Psoas muscle (tissue), 8 donors: Measurements from ENCODE around the gene RSU1. TPM values are rescaled to one million over a fixed set of nuclear protein-coding genes. Genes with fewer than 3 reads are reported as not detected.

Experiments used
- ATAC-seq, 4 donors: fragments of 200-7000 bp; cut with Tn5 transposase; one replicate each; pipeline ENCODE4 v1.9.1; 2020; ENCODE audit warnings: moderate library complexity in 3 of 4, mild to moderate bottlenecking in 2 of 4
- DNase-seq, 2 donors: peaks; one replicate each; pipeline ENCODE4 v3.0.0-alpha.2; 2020
- H3K27ac ChIP-seq: fragments of 200-600 bp; one replicate; pipeline ENCODE4 v1.8.0; 2022
- H3K27me3 ChIP-seq, 3 donors: fragments of 200-600 bp in 1 of 3; one replicate each; pipeline versions ENCODE4 v1.6.1 to v1.8.0; 2013 to 2022; ENCODE audit warnings: low read length in 2 of 3, mild to moderate bottlenecking in 2 of 3, moderate library complexity in 1 of 3; ENCODE audit not compliant: insufficient read depth in 3 of 3
- H3K36me3 ChIP-seq, 2 donors: fragments of 200-600 bp in 1 of 2; one replicate each; pipeline versions ENCODE4 v1.6.1 to v1.8.0; 2013 to 2022; ENCODE audit warnings: low read depth in 1 of 2, mild to moderate bottlenecking in 1 of 2, moderate library complexity in 1 of 2; ENCODE audit not compliant: insufficient read depth in 1 of 2
- H3K4me1 ChIP-seq: fragments of 200-600 bp; one replicate; pipeline ENCODE4 v1.8.0; 2022
- H3K4me3 ChIP-seq: fragments of 200-600 bp; one replicate; pipeline ENCODE4 v1.8.0; 2022; ENCODE audit warnings: mild to moderate bottlenecking
- H3K9me3 ChIP-seq: fragments of 200-600 bp; one replicate; pipeline ENCODE4 v1.8.0; 2022
- CTCF ChIP-seq: fragments of 200-600 bp; IDR thresholded peaks from one replicate; pipeline ENCODE4 v1.8.0; 2022; ENCODE audit warnings: antibody characterized with exemption
- WGBS, 3 donors: extraction: QIAGEN DNeasy Blood & Tissue Kit; methylation state at CpG; one replicate each; pipeline versions ENCODE4 v1.1.6 to v1.1.7; 2013; 5-methylcytosine and 5-hydroxymethylcytosine counted together
- intact Hi-C, 2 donors: fragments of 100-400 bp; cut with DNase I; formaldehyde crosslinking; loops; one replicate each; pipeline versions ENCODE4 v1.11.0 to v1.14.2; 2022
- polyA plus RNA-seq, 3 donors: library from polyadenylated mRNA; stranded (reverse); fragments of 200-250 nt; gene quantifications; one replicate each; pipeline ENCODE4 v1.2.3, GENCODE V29; 2013
- total RNA-seq, 4 donors: library from RNA; stranded (reverse); fragmentation: NEBNext Ultra II Directional in 2 of 4; extraction: Animal tissue kit (Norgen Biotek cat#: 25700) in 2 of 4; gene quantifications; one replicate each; pipeline versions ENCODE4 v1.2.1 to v1.2.4, GENCODE V29; 2021 to 2023
- donor health status: healthy with polysubstance abuse.
- donor health status: DM: no; HTN: no; CAD: no; lungs with moderate emphysema.
- donor health status: Bipolar disorder and iron deficiency.
- donor health status: healthy.
- donor health status: DM: yes; HTN: yes; CAD: no.
- donor health status: DM: no; HTN: no; CAD: no.
- donor health status: DM: no; HTN: no; CAD: no.
- donor health status: DM: yes; HTN: yes; CAD: no.

Gene RSU1
- total and polyA plus RNA-seq, 7 donors = 19.7 to 43.2 (median 29.0) TPM

DNA sequence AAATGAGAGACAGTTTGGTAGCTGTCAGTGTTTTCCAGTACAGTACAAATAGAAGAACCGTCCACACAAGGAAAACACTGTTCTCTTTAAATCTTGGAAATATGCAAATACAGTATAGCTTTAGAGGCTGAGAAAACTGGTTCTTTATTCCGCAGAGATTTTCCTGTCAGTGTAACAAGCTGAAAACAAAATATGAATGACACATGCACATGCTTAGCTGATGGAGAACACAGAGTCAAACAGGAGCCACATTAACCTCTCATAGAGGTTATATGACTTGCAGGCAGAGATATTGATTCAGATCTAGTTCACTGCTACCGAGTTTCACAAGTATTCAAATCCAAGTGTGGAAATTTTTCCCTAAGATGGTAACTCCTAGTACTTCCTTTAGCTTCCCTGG lies 160.3 kb downstream of the RSU1 start:
- TF ChIP-seq CTCF = no peak
- DNase-seq (no peak), ATAC-seq (no peak)
- WGBS, 3 donors = 79 to 83% (median 83%) methylated on average over 3 of the region's 3 CpGs
- Histone ChIP-seq H3K4me3 (no peak overlapping the region), H3K36me3 (no peaks in the 10 kb centered on the region), H3K4me1 (no peaks in the 10 kb centered on the region), H3K9me3 (no peaks in the 10 kb centered on the region), H3K27me3 (no peaks in the 10 kb centered on the region), H3K27ac (no peak overlapping the region)
- intact Hi-C loops = no loop called here

- 86 to 88% (median 86%) methylated on average over 4 of the region's 4 CpGs for WGBS, 3 donors
- Histone ChIP-seq H3K4me1 (no peaks in the 10 kb centered on the region), H3K9me3 (no peaks in the 10 kb centered on the region), H3K4me3 (no peak overlapping the region), H3K36me3 (no peaks in the 10 kb centered on the region), H3K27ac (no peak overlapping the region), H3K27me3 (no peaks in the 10 kb centered on the region)
- ATAC-seq = no peak
- no peak for DNase-seq
- intact Hi-C loops = no loop called here
- TF ChIP-seq CTCF = no peak
Measured at GRCh38 chr10:16653224-16653623, 164.0 kb downstream of the RSU1 start.

GRCh38 chr10:16652154-16652553 lies 165.1 kb downstream of the RSU1 start:
- ATAC-seq (no peak), DNase-seq (no peak)
- no peak for TF ChIP-seq CTCF
- H3K27me3 ChIP-seq = no peaks in the 10 kb centered on the region
- no peak overlapping the region for H3K4me3 ChIP-seq
- H3K4me1 ChIP-seq = no peaks in the 10 kb centered on the region
- no peak overlapping the region for H3K27ac ChIP-seq
- 87 to 88% (median 88%) methylated on average over 5 of the region's 5 CpGs for WGBS, 3 donors
- H3K9me3 ChIP-seq = no peaks in the 10 kb centered on the region
- no peaks in the 10 kb centered on the region for H3K36me3 ChIP-seq
- intact Hi-C loops = no loop called here

DNA sequence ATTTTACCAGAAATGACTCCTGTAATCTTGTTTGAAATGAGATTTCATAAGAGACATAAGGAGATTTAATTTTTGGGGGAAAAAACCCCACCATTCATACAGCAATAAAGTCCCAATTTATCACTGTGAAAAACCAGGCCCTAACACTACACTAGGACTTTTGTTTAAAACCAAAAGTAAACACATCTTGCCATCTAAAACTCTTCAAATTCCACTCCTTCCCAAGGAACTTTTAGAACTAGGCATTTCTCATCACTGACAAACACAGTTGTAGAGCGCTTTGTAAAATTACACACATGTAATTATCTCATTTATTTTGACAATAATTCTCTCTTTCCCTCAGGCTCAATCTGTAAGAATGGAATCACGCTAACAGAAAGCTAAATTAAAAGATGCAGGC lies 167.5 kb downstream of the RSU1 start:
- no peak overlapping the region for H3K4me3 ChIP-seq
- no peaks in the 10 kb centered on the region for H3K4me1 ChIP-seq
- H3K27me3 ChIP-seq = no peaks in the 10 kb centered on the region
- intact Hi-C loops = no loop called here
- no peak for TF ChIP-seq CTCF
- H3K27ac ChIP-seq = no peak overlapping the region
- WGBS, 3 donors = 96 to 99% (median 97%) methylated on average over 2 of the region's 2 CpGs
- no peak for ATAC-seq
- H3K36me3 ChIP-seq = no peaks in the 10 kb centered on the region
- no peaks in the 10 kb centered on the region for H3K9me3 ChIP-seq
- no peak for DNase-seq

- H3K27me3 ChIP-seq = no peaks in the 10 kb centered on the region
- no peak overlapping the region for H3K4me3 ChIP-seq
- WGBS, 3 donors = 94 to 98% (median 94%) methylated on average over 2 of the region's 2 CpGs
- TF ChIP-seq CTCF = no peak
- no peaks in the 10 kb centered on the region for H3K9me3 ChIP-seq
- no peaks in the 10 kb centered on the region for H3K36me3 ChIP-seq
- no peak overlapping the region for H3K27ac ChIP-seq
- H3K4me1 ChIP-seq = no peaks in the 10 kb centered on the region
- no peak for DNase-seq
- intact Hi-C loops = no loop called here
- ATAC-seq = no peak
Measured at GRCh38 chr10:16648366-16648765, 168.9 kb downstream of the RSU1 start.
